NCI-H345 (cell line): ENCODE data around the gene CWC15.
"Not testable (repeated sequence)": the region's sequence is repeated elsewhere in the genome, so short reads cannot be mapped to it uniquely, and the experiment has no call there.

Experiments
- DNase-seq: peaks from one replicate; lab custom pipeline; 2025; lab: John Stamatoyannopoulos, UW

CWC15 gene

GRCh38 chr11:94973099-94973968 lies at the start of gene CWC15, which contains the start of gene KDM4D:
TSS of gene CWC15 (minus strand) at chr11:94973556. CDS start at chr11:94972185, 1,371 bp downstream.
TSS of gene KDM4D (plus strand) at chr11:94973709. CDS start at chr11:94997373, 23,664 bp downstream.
- peak; percentile 98 for DNase-seq

GRCh38 chr11:95021468-95021867 lies 48.1 kb upstream of the CWC15 start:
- DNase-seq: not testable (repeated sequence)

- no peak for DNase-seq
Observed at GRCh38 chr11:95016139-95016538, 42.8 kb upstream of the CWC15 start.

GRCh38 chr11:95014184-95014821 lies 40.9 kb upstream of the CWC15 start:
- DNase-seq: no peak

- no peak for DNase-seq
Observed at GRCh38 chr11:95011376-95011775, 38.0 kb upstream of the CWC15 start.

GRCh38 chr11:95005642-95006041 lies 32.3 kb upstream of the CWC15 start:
- no peak for DNase-seq

- DNase-seq: no peak
Observed at GRCh38 chr11:95003716-95004115, 30.4 kb upstream of the CWC15 start.

- no peak for DNase-seq
Observed at GRCh38 chr11:94998285-94998684, 24.9 kb upstream of the CWC15 start.

- DNase-seq: no peak
Observed at GRCh38 chr11:94997437-94997836, 24.1 kb upstream of the CWC15 start.

GRCh38 chr11:94993400-94993943 lies 20.1 kb upstream of the CWC15 start:
- peak; percentile 3 for DNase-seq

- no peak for DNase-seq
Observed at GRCh38 chr11:94988748-94989147, 15.4 kb upstream of the CWC15 start.

GRCh38 chr11:94987378-94987777 lies 14.0 kb upstream of the CWC15 start:
- DNase-seq: no peak

GRCh38 chr11:94975599-94975998 lies 2.2 kb upstream of the CWC15 start:
- DNase-seq: no peak

- no peak for DNase-seq
Observed at GRCh38 chr11:94974178-94974577, 822 bp upstream of the CWC15 start.

- no peak for DNase-seq
Observed at GRCh38 chr11:94972700-94973098, 657 bp downstream of the CWC15 start.

GRCh38 chr11:94968334-94968958 lies 4.9 kb downstream of the CWC15 start:
- DNase-seq: peak; percentile 3

- no peak for DNase-seq
Observed at GRCh38 chr11:94964934-94965333, 8.4 kb downstream of the CWC15 start.

- DNase-seq: no peak
Observed at GRCh38 chr11:94961255-94961654, 12.1 kb downstream of the CWC15 start.

GRCh38 chr11:94960488-94960887 lies 12.9 kb downstream of the CWC15 start:
- no peak for DNase-seq

GRCh38 chr11:94959179-94959578 lies 14.2 kb downstream of the CWC15 start:
- DNase-seq: no peak

GRCh38 chr11:94958121-94958696 lies 15.1 kb downstream of the CWC15 start:
- DNase-seq: no peak

GRCh38 chr11:94956963-94957362 lies 16.4 kb downstream of the CWC15 start:
- DNase-seq: no peak
